Spleen (tissue), 11 donors: ENCODE results near the gene REPS2. TPM values are rescaled to one million over a fixed set of nuclear protein-coding genes. Genes with fewer than 3 reads are reported as not detected.

Source experiments
- DNase-seq: peaks from one replicate; pipeline ENCODE4 v3.0.0-alpha.2; 2020
- H3K27ac ChIP-seq, 8 donors: fragments of 200-600 bp; sonication (generic) in 7 of 8; 1 replicate in 4 of 8; 2 replicates in 4 of 8; pipeline versions ENCODE4 v1.5.0 to v1.8.0; 2016 to 2021; ENCODE audit warnings: inconsistent platforms in 4 of 8, mild to moderate bottlenecking in 4 of 8, moderate library complexity in 1 of 8
- H3K27me3 ChIP-seq, 7 donors: fragments of 200-600 bp; sonication (generic) in 6 of 7; replicated peaks in 1 of 7; 1 replicate in 4 of 7; 2 replicates in 3 of 7; pipeline versions ENCODE4 v1.5.0 to v1.8.0; 2016 to 2021; ENCODE audit warnings: inconsistent platforms in 3 of 7, mild to moderate bottlenecking in 1 of 7
- H3K36me3 ChIP-seq, 6 donors: fragments of 200-600 bp; sonication (generic) in 5 of 6; 1 replicate in 4 of 6; 2 replicates in 2 of 6; pipeline versions ENCODE4 v1.5.0 to v1.8.0; 2016 to 2021; ENCODE audit warnings: inconsistent platforms in 2 of 6
- H3K4me1 ChIP-seq, 6 donors: fragments of 200-600 bp; sonication (generic) in 5 of 6; 1 replicate in 3 of 6; 2 replicates in 3 of 6; pipeline versions ENCODE4 v1.5.0 to v1.8.0; 2016 to 2021; ENCODE audit warnings: inconsistent platforms in 3 of 6
- H3K4me3 ChIP-seq, 8 donors: fragments of 200-600 bp; sonication (generic) in 7 of 8; 1 replicate in 4 of 8; 2 replicates in 4 of 8; pipeline versions ENCODE4 v1.5.0 to v1.8.0; 2016 to 2021; ENCODE audit warnings: inconsistent platforms in 4 of 8, mild to moderate bottlenecking in 4 of 8, moderate library complexity in 2 of 8
- H3K9me3 ChIP-seq, 8 donors: fragments of 200-600 bp; sonication (generic) in 7 of 8; 1 replicate in 4 of 8; 2 replicates in 4 of 8; pipeline versions ENCODE4 v1.5.0 to v1.8.0; 2016 to 2021; ENCODE audit warnings: inconsistent platforms in 4 of 8
- CTCF ChIP-seq, 11 experiments: fragments of 200-600 bp in 7 of 11; fragments of 450-650 bp in 4 of 11; sonication (generic) in 4 of 11; IDR thresholded peaks in 8 of 11; conservative IDR thresholded peaks in 3 of 11; 1 replicate in 7 of 11; 2 replicates in 4 of 11; pipeline versions ENCODE4 v1.4.0 to v1.8.0; 2016 to 2021; ENCODE audit warnings: antibody characterized with exemption in 11 of 11, inconsistent platforms in 4 of 11, mild to moderate bottlenecking in 1 of 11
- POLR2A ChIP-seq, 3 donors: fragments of 450-650 bp; IDR thresholded peaks; one replicate each; pipeline ENCODE4 v1.5.1; 2017; ENCODE audit warnings: antibody characterized with exemption in 3 of 3, mild to moderate bottlenecking in 1 of 3
- POLR2AphosphoS5 ChIP-seq, 3 donors: sonication (generic); formaldehyde crosslinking; IDR thresholded peaks; one replicate each; pipeline ENCODE4 v1.5.1; 2017; ENCODE audit warnings: antibody characterized with exemption in 3 of 3
- WGBS, 5 donors: extraction: QIAGEN DNeasy Blood & Tissue Kit in 3 of 5; methylation state at CpG; one replicate each; pipeline versions ENCODE4 v1.1.5 to v1.1.7; 2013 to 2018; 5-methylcytosine and 5-hydroxymethylcytosine counted together
- intact Hi-C: fragments of 100-400 bp; cut with DNase I; formaldehyde crosslinking; loops from one replicate; pipeline ENCODE4 v1.15.0; 2023; ENCODE audit warnings: low total_unique reads
- polyA plus RNA-seq, 3 donors: library from polyadenylated mRNA; stranded (reverse); fragments of 200-250 nt; gene quantifications; one replicate each; pipeline ENCODE4 v1.2.1, GENCODE V29; 2013
- total RNA-seq, 7 donors: library from RNA; depleted of rRNA in 3 of 7; stranded (reverse); fragments of >200 nt in 3 of 7; fragmentation: NEBNext Ultra II Directional in 4 of 7; extraction: Animal tissue kit (Norgen Biotek cat#: 25700) in 4 of 7; gene quantifications; one replicate each; pipeline versions ENCODE4 v1.1.0 to v1.2.1, GENCODE V29; 2016 to 2021
- donor health status: healthy with polysubstance abuse.
- donor health status: DM: no; HTN: no; CAD: no; lungs with moderate emphysema.
- donor health status: DM: no; HTN: no; CAD: no.
- donor health status: Bipolar disorder and iron deficiency.
- donor health status: healthy.
- donor health status: DM: no; HTN: no; CAD: no.
- donor health status: DM: yes; HTN: yes; CAD: no.

Gene REPS2
- total and polyA plus RNA-seq, 10 donors: 1.5 to 18.3 (median 8.0) TPM

- Histone ChIP-seq H3K27ac (no peak overlapping the region), H3K27me3 (peaks cover 0 to 11% (median 0%) of the 10 kb centered on the region in 7 donors), H3K36me3 (peaks cover 0 to 10% (median 0%) of the 10 kb centered on the region in 6 donors), H3K4me3 (no peak overlapping the region), H3K9me3 (no peaks in the 10 kb centered on the region), H3K4me1 (no peaks in the 10 kb centered on the region)
- DNase-seq: no peak
- intact Hi-C loops: no loop called here
- TF ChIP-seq POLR2AphosphoS5 (IDR thresholded peaks at IDR 0.05) (no peak), CTCF (IDR thresholded peaks at IDR 0.05 in 8 of 11, conservative IDR thresholded peaks at IDR 0.05 in 3 of 11) (no peak), POLR2A (IDR thresholded peaks at IDR 0.05) (no peak)
- WGBS, 5 donors: 78 to 92% (median 83%) methylated on average over 3 of the region's 3 CpGs
These were observed 131.7 kb downstream of the REPS2 start for GRCh38 chrX:17078031-17078720.

- Histone ChIP-seq H3K27ac (no peak overlapping the region), H3K27me3 (no peaks in the 10 kb centered on the region), H3K9me3 (no peaks in the 10 kb centered on the region), H3K4me1 (no peaks in the 10 kb centered on the region), H3K4me3 (no peak overlapping the region), H3K36me3 (peaks cover 0 to 10% (median 0%) of the 10 kb centered on the region in 6 donors)
- WGBS, 5 donors: 80 to 95% (median 84%) methylated on average over 3 of the region's 3 CpGs
- TF ChIP-seq POLR2A (IDR thresholded peaks at IDR 0.05) (no peak), POLR2AphosphoS5 (IDR thresholded peaks at IDR 0.05) (no peak), CTCF (IDR thresholded peaks at IDR 0.05 in 8 of 11, conservative IDR thresholded peaks at IDR 0.05 in 3 of 11) (no peak)
- intact Hi-C loops: no loop called here
- no peak for DNase-seq
These were observed 135.1 kb downstream of the REPS2 start for GRCh38 chrX:17081511-17081910.

- H3K4me3 ChIP-seq: no peak overlapping the region
- H3K4me1 ChIP-seq: no peaks in the 10 kb centered on the region
- no peak for TF ChIP-seq POLR2A (IDR thresholded peaks at IDR 0.05)
- TF ChIP-seq POLR2AphosphoS5 (IDR thresholded peaks at IDR 0.05): no peak
- no peak for TF ChIP-seq CTCF (IDR thresholded peaks at IDR 0.05 in 8 of 11, conservative IDR thresholded peaks at IDR 0.05 in 3 of 11)
- H3K36me3 ChIP-seq: peaks cover 0 to 10% (median 0%) of the 10 kb centered on the region in 6 donors
- H3K27ac ChIP-seq: no peak overlapping the region
- H3K27me3 ChIP-seq: no peaks in the 10 kb centered on the region
- WGBS, 5 donors: 62 to 89% (median 88%) methylated on average over 2 of the region's 2 CpGs
- H3K9me3 ChIP-seq: no peaks in the 10 kb centered on the region
- intact Hi-C loops: no loop called here
- no peak for DNase-seq
These were observed 135.5 kb downstream of the REPS2 start for GRCh38 chrX:17081968-17082367.

GRCh38 chrX:17082831-17083230 lies 136.4 kb downstream of the REPS2 start:
- TF ChIP-seq POLR2A (IDR thresholded peaks at IDR 0.05) (no peak), CTCF (IDR thresholded peaks at IDR 0.05 in 8 of 11, conservative IDR thresholded peaks at IDR 0.05 in 3 of 11) (no peak), POLR2AphosphoS5 (IDR thresholded peaks at IDR 0.05) (no peak)
- H3K9me3 ChIP-seq: no peaks in the 10 kb centered on the region
- intact Hi-C loops: no loop called here
- DNase-seq: no peak
- no peaks in the 10 kb centered on the region for H3K27me3 ChIP-seq
- H3K4me1 ChIP-seq: no peaks in the 10 kb centered on the region
- 42 to 66% (median 48%) methylated on average over 6 to 7 of the region's 7 CpGs for whole genome bisulfite sequencing, 5 donors
- no peak overlapping the region for H3K4me3 ChIP-seq
- H3K36me3 ChIP-seq: peaks cover 0 to 1% (median 0%) of the 10 kb centered on the region in 6 donors
- no peak overlapping the region for H3K27ac ChIP-seq
